Hepatocyte (in vitro differentiated cells): ENCODE measurements around the gene ARID2.

Experiments used
- CTCF ChIP-seq: fragments of 200-600 bp; sonication (generic); IDR thresholded peaks from 2 replicates; pipeline ENCODE4 v1.5.1; 2016; ENCODE audit warnings: antibody characterized with exemption, mild to moderate bottlenecking; ENCODE audit not compliant: poor library complexity
- EZH2 ChIP-seq: fragments of 200-600 bp; sonication (generic); IDR thresholded peaks from 2 replicates; pipeline ENCODE4 v1.6.1; 2016; ENCODE audit warnings: antibody characterized with exemption, mild to moderate bottlenecking, borderline replicate concordance

DNA sequence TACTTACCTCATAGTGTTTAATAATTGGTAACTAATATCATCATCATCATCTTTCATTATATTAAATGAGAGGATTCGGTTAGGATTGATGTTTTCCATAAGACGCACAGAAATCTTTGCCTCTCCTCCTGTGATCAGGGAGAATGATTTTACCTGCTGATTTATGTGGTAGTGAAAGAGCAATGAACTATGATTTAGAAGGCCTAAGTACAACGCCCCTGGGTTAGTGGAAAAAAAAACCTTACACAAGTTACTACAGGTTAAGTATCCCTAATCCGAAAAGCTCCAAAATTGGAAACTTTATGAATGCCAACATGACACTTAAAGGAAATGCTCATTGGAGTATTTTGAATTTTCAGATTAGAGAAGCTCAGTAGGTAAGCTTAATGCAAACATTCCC, 55.8 kb downstream of the ARID2 start:
- TF ChIP-seq EZH2 (no peak), CTCF (no peak)
